ENCODE results near the gene C1orf105. TPM values are rescaled to one million over a fixed set of nuclear protein-coding genes. Genes with fewer than 3 reads are reported as not detected.

The C1orf105 gene
- total RNA-seq, 4 donors from 2014 or later, result 0.89 to 1.5 (median 1.5) TPM; not detected in 1

DNA sequence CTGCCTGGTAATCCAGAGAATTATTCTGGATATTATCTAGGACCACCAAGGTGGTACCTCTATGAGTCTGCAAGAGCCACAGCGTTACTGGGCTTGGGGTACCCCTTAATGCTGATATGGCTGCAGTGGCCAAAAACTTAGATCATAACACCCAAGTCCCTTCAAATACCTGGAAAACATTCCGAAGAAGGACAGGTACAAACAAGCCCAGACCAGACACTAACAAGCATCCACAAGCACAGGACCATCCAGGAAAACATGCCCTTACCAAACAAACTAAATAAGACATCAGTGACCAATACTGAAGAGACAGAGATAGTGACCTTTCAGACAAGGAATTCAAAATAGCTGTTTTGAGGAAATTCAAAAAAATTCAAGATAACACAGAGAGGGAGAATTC is 2.9 kb downstream of the C1orf105 start:
- 88% methylated on average over 2 of the region's 2 CpGs for WGBS
- H3K4me1 ChIP-seq, result peaks cover 4% of the 10 kb centered on the region
- no peak overlapping the region for H3K4me3 ChIP-seq
- no peaks in the 10 kb centered on the region for H3K36me3 ChIP-seq
- no peak for DNase-seq (ENCODE audit: low spot score in 2 of 2)
- H3K27me3 ChIP-seq, result no peaks in the 10 kb centered on the region
- H3K9me3 ChIP-seq, result no peaks in the 10 kb centered on the region
- TF ChIP-seq EP300 (IDR thresholded peaks at IDR 0.05) (no peak), POLR2A (IDR thresholded peaks at IDR 0.05) (no peak), POLR2AphosphoS5 (IDR thresholded peaks at IDR 0.05) (no peak), CTCF (IDR thresholded peaks at IDR 0.05) (no peak)
- H3K27ac ChIP-seq, result no peak overlapping the region

- TF ChIP-seq POLR2AphosphoS5 (IDR thresholded peaks at IDR 0.05) (no peak), EP300 (IDR thresholded peaks at IDR 0.05) (no peak), CTCF (IDR thresholded peaks at IDR 0.05) (no peak), POLR2A (IDR thresholded peaks at IDR 0.05) (no peak)
- Histone ChIP-seq H3K27me3 (no peaks in the 10 kb centered on the region), H3K4me3 (no peak overlapping the region), H3K4me1 (peaks cover 7% of the 10 kb centered on the region), H3K9me3 (no peaks in the 10 kb centered on the region), H3K27ac (no peak overlapping the region), H3K36me3 (no peaks in the 10 kb centered on the region)
- DNase-seq (ENCODE audit: low spot score in 2 of 2), result no peak
- 48% methylated on average over 3 of the region's 3 CpGs for WGBS
These were observed 4.9 kb downstream of the C1orf105 start for GRCh38 chr1:172425339-172425738.

DNA sequence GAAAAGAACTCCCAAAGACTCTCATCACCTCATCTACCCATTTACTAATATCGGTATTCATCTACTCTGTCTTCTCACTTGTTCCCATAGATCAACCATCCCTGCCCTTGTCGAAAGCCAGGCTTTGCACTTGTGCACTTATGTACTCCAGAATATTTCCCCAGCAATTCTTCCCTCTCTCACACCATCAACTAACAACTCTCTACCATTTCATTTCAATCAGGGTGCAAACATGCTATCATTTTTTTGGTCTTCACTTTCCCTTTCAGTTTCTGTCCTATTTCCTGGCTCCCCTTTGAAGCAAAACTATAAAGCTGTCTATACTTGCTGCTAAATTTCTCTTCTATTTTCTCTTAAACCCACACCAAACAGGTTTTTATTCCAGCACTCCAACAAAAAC is 6.7 kb downstream of the C1orf105 start:
- no peak for DNase-seq (ENCODE audit: low spot score in 2 of 2)
- TF ChIP-seq CTCF (IDR thresholded peaks at IDR 0.05), result no peak
- no peak for TF ChIP-seq POLR2AphosphoS5 (IDR thresholded peaks at IDR 0.05)
- no peak for TF ChIP-seq POLR2A (IDR thresholded peaks at IDR 0.05)
- Histone ChIP-seq H3K27me3 (no peaks in the 10 kb centered on the region), H3K4me1 (peaks cover 17% of the 10 kb centered on the region), H3K9me3 (no peaks in the 10 kb centered on the region), H3K27ac (no peak overlapping the region), H3K4me3 (no peak overlapping the region), H3K36me3 (no peaks in the 10 kb centered on the region)
- WGBS, result 95% methylated on average over 2 of the region's 2 CpGs

GRCh38 chr1:172429331-172430127 is 9.0 kb downstream of the C1orf105 start:
- no peak for DNase-seq (ENCODE audit: low spot score in 2 of 2)
- Histone ChIP-seq H3K27ac (no peak overlapping the region), H3K9me3 (no peaks in the 10 kb centered on the region), H3K4me3 (no peak overlapping the region), H3K4me1 (peaks cover 22% of the 10 kb centered on the region), H3K36me3 (no peaks in the 10 kb centered on the region), H3K27me3 (no peaks in the 10 kb centered on the region)
- WGBS, result 44% methylated on average over 1 of the region's 1 CpG
- TF ChIP-seq POLR2AphosphoS5 (IDR thresholded peaks at IDR 0.05) (no peak), CTCF (IDR thresholded peaks at IDR 0.05) (peak; percentile 35 to 66)

GRCh38 chr1:172430128-172430454 is 9.6 kb downstream of the C1orf105 start:
- H3K27me3 ChIP-seq, result no peaks in the 10 kb centered on the region
- H3K27ac ChIP-seq, result no peak overlapping the region
- H3K9me3 ChIP-seq, result no peaks in the 10 kb centered on the region
- H3K4me1 ChIP-seq, result peaks cover 21% of the 10 kb centered on the region
- DNase-seq (ENCODE audit: low spot score in 2 of 2), result no peak
- H3K36me3 ChIP-seq, result no peaks in the 10 kb centered on the region
- WGBS, result 83% methylated on average over 1 of the region's 1 CpG
- no peak for TF ChIP-seq POLR2AphosphoS5 (IDR thresholded peaks at IDR 0.05)
- no peak overlapping the region for H3K4me3 ChIP-seq

DNA sequence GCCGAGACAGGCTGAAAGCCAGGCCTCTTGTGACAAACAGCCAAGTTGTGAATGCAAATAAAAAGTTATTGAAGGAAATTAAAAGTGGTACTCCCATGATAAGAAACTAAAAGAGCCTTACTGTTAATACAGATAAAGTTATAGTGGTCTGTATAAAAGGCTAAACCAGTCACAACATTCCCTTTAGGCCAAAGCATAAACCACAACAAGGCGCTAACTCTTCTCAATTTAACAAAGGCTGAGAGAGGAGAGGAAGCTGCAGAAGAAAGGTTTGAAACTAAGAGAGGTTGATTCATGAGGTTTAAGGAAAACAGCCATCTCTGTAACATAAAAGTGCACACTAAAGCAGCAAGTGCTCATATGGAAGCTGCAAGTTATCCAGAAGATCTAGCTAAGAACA is 10.7 kb downstream of the C1orf105 start:
- WGBS, result 79% methylated on average over 2 of the region's 2 CpGs
- no peaks in the 10 kb centered on the region for H3K36me3 ChIP-seq
- peak overlapping the region; percentile 85 for H3K27ac ChIP-seq
- DNase-seq (ENCODE audit: low spot score in 2 of 2), result no peak
- no peaks in the 10 kb centered on the region for H3K9me3 ChIP-seq
- no peaks in the 10 kb centered on the region for H3K27me3 ChIP-seq
- H3K4me1 ChIP-seq, result peaks cover 18% of the 10 kb centered on the region
- no peak for TF ChIP-seq POLR2AphosphoS5 (IDR thresholded peaks at IDR 0.05)
- TF ChIP-seq POLR2A (IDR thresholded peaks at IDR 0.05), result no peak
- TF ChIP-seq EP300 (IDR thresholded peaks at IDR 0.05), result no peak
- TF ChIP-seq CTCF (IDR thresholded peaks at IDR 0.05), result no peak
- H3K4me3 ChIP-seq, result no peak overlapping the region

All from suprapubic skin (tissue), 4 donors.